ENCODE results near the gene GJD3. TPM values are rescaled to one million over a fixed set of nuclear protein-coding genes. Genes with fewer than 3 reads are reported as not detected.

The GJD3 gene
- total and polyA plus RNA-seq, 2 donors (not counting 3 experiments of a cell fraction or from before 2014, with no cell fraction given): 0.10 to 0.40 TPM

- no peak overlapping the region for H3K9ac ChIP-seq (replicated peaks; ENCODE audit: extremely low read depth, insufficient read depth, low read length)
- no peaks in the 10 kb centered on the region for H3K9me3 ChIP-seq (replicated peaks; ENCODE audit: control insufficient read depth, insufficient read depth, low read length)
- no peak for DNase-seq (ENCODE audit: low read depth, low spot score)
- H3K27ac ChIP-seq (ENCODE audit: insufficient read depth, low read depth, low read length): no peak overlapping the region
- no peaks in the 10 kb centered on the region for H4K20me1 ChIP-seq (replicated peaks; ENCODE audit: control insufficient read depth, extremely low read depth, insufficient read depth, low read length)
- no peaks in the 10 kb centered on the region for H3K27me3 ChIP-seq (ENCODE audit: control insufficient read depth in 2 of 2, insufficient read depth in 2 of 2, low read length in 2 of 2)
- H2AFZ ChIP-seq (ENCODE audit: low read depth, low read length): no peak overlapping the region
- BruUV-seq (replicated peaks): no TSS peak
- CTCF ChIA-PET: interaction anchor here (1.1 to 10.6 kb wide), 4 partner anchors 16 to 37 kb away, joined by 4 to 109 read pairs (median 6); no protein-coding TSS in a partner anchor
- dilution Hi-C loops (cut with MboI; ENCODE audit: extremely low pct_ligation_motif_present, low sequenced_read_pairs) (no loop called here), intact Hi-C loops (cut with micrococcal nuclease) (no loop called here)
- no peak overlapping the region for H3K4me2 ChIP-seq (ENCODE audit: insufficient read depth, low read length)
- H3K36me3 ChIP-seq (ENCODE audit: control insufficient read depth in 2 of 2, extremely low read depth in 1 of 2, insufficient read depth in 2 of 2, low read length in 2 of 2): peaks cover 0 to 1% of the 10 kb centered on the region in 2 experiments
- H3K9me1 ChIP-seq (replicated peaks; ENCODE audit: control insufficient read depth, extremely low read depth, insufficient read depth, low read length): no peaks in the 10 kb centered on the region
- no peak for TF ChIP-seq MAX (IDR thresholded peaks at IDR 0.05; ENCODE audit: insufficient read depth, insufficient read length)
- TF ChIP-seq GATA2 (IDR thresholded peaks at IDR 0.05; ENCODE audit: insufficient read depth, insufficient read length, low read depth, low read length): no peak
- TF ChIP-seq MYC (IDR thresholded peaks at IDR 0.05; ENCODE audit: low read depth, low read length): no peak
- TF ChIP-seq CTCF (IDR thresholded peaks at IDR 0.05; ENCODE audit: extremely low read depth in 1 of 2, insufficient read depth in 1 of 2, low read depth in 1 of 2, low read length in 2 of 2): no peak
- TF ChIP-seq JUN (IDR thresholded peaks at IDR 0.05; ENCODE audit: borderline replicate concordance, insufficient read depth, insufficient read length, low read depth): no peak
- TF ChIP-seq EZH2 (IDR thresholded peaks at IDR 0.05; ENCODE audit: borderline replicate concordance, low read depth, low read length, severe bottlenecking): no peak
- no peak for TF ChIP-seq POLR2A (IDR thresholded peaks at IDR 0.05; ENCODE audit: low read depth, low read length)
- TF ChIP-seq FOS (IDR thresholded peaks at IDR 0.05; ENCODE audit: borderline replicate concordance, insufficient read depth, low read length): no peak
- POLR2A ChIA-PET: no interaction called here
- peaks cover 51% of the 10 kb centered on the region for H3K79me2 ChIP-seq (ENCODE audit: control insufficient read depth, insufficient read depth, low read length)
- peaks cover 28% of the 10 kb centered on the region for H3K4me1 ChIP-seq (ENCODE audit: control insufficient read depth, extremely low read depth, insufficient read depth, low read length)
- FAIRE-seq: no peak
- no peak overlapping the region for H3K4me3 ChIP-seq (replicated peaks in 1 of 3; ENCODE audit: insufficient read depth in 1 of 3, low read depth in 1 of 3, low read length in 3 of 3)
These were observed 25.4 kb downstream of the GJD3 start for GRCh38 chr17:40338941-40339649.

Measured in endothelial cell of umbilical vein (primary cell).